ENCODE data around the gene SLC30A9.

The SLC30A9 gene

DNA sequence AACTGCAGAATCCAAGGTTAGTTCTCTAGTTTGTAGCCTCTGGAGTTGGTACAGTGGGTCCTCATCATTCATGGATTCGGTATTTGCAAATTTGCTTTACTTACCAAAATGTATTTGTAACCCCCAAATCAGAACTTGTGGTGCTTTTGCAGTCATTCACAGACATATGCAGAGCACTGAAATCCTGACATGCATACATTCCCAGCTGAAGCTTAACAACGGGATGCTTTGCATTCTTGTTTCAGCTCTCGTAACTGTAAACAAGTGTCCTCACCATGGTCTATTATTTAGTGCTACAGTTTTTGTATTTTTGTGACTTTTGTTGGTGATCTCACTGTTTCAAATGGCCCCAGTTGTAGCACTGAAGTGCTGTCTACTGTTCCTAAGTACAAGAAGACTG, 146.0 kb downstream of the SLC30A9 start:
- peaks cover 0 to 31% of the 10 kb centered on the region in 2 experiments; a peak in 1 of 3 replicates for H3K36me3 ChIP-seq (ENCODE audit: control insufficient read depth in 2 of 2, insufficient read depth in 1 of 2, low read length in 2 of 2)
- CTCF ChIA-PET: no interaction called here

More for the DNA sequence above, 146.0 kb downstream of the SLC30A9 start:
- Histone ChIP-seq H3K4me1 (ENCODE audit: control insufficient read depth, insufficient read depth, low read length) (no peaks in the 10 kb centered on the region), H3K4me3 (ENCODE audit: low read depth, low read length) (no peak overlapping the region), H3K27ac (ENCODE audit: extremely low read depth, low read depth, low read length) (no peak overlapping the region), H3K9me3 (ENCODE audit: control insufficient read depth, insufficient read depth, low read depth, low read length) (no peaks in the 10 kb centered on the region)
- TF ChIP-seq, protein P1, sequence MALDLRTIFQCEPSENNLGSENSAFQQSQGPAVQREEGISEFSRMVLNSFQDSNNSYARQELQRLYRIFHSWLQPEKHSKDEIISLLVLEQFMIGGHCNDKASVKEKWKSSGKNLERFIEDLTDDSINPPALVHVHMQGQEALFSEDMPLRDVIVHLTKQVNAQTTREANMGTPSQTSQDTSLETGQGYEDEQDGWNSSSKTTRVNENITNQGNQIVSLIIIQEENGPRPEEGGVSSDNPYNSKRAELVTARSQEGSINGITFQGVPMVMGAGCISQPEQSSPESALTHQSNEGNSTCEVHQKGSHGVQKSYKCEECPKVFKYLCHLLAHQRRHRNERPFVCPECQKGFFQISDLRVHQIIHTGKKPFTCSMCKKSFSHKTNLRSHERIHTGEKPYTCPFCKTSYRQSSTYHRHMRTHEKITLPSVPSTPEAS (tag by site-specific recombination; IDR thresholded peaks at IDR 0.05): no peak
- POLR2A ChIA-PET: no interaction called here

All from HEK293 (cell line).